PC-9 (cell line): ENCODE data around the gene HMBS. TPM values are rescaled to one million over a fixed set of nuclear protein-coding genes. Genes with fewer than 3 reads are reported as not detected.

ENCODE experiments used
- BruUV-seq: library from RNA; stranded (reverse); fragments of 400-500 nt; replicated peaks from 2 replicates; lab custom pipeline; 2021; lab: Mats Ljungman, UMichigan
- CTCF ChIA-PET: fragments of 300-600 bp; sonication (Branson Sonifier 250); formaldehyde crosslinking; loops from one replicate; lab custom pipeline; 2022; ENCODE audit warnings: antibody characterized with exemption; lab: Charles Lee
- POLR2A ChIA-PET: fragments of 300-600 bp; sonication (Branson Sonifier 250); formaldehyde crosslinking; loops from one replicate; lab custom pipeline; 2022; ENCODE audit warnings: antibody characterized with exemption; ENCODE audit not compliant: unreplicated experiment; lab: Charles Lee
- DNase-seq, 2 experiments: peaks; one replicate each; pipeline versions ENCODE4 v3.0.0 to v3.0.0-alpha.2; 2015 to 2022; ENCODE audit warnings: mixed read lengths in 1 of 2
- H2AFZ ChIP-seq: fragments of 200-600 bp; sonication (generic); 2 replicates; pipeline ENCODE4 v1.8.1; 2017; ENCODE audit warnings: antibody characterized with exemption
- H3F3A ChIP-seq: fragments of 200-600 bp; sonication (generic); 2 replicates; pipeline ENCODE4 v1.8.1; 2017; ENCODE audit warnings: antibody characterized with exemption, mild to moderate bottlenecking, low read depth; ENCODE audit not compliant: insufficient read depth
- H3K27ac ChIP-seq: fragments of 200-600 bp; sonication (generic); 2 replicates; pipeline ENCODE4 v1.6.1; 2016; ENCODE audit warnings: mixed run types
- H3K27me3 ChIP-seq: fragments of 200-600 bp; sonication (generic); 2 replicates; pipeline ENCODE4 v1.6.1; 2016; ENCODE audit warnings: low read depth, mixed run types; ENCODE audit not compliant: insufficient read depth
- H3K36me3 ChIP-seq: fragments of 200-600 bp; sonication (generic); 2 replicates; pipeline ENCODE4 v1.6.1; 2016; ENCODE audit warnings: low read depth, mixed run types
- H3K4me1 ChIP-seq: fragments of 200-600 bp; sonication (generic); replicated peaks from 2 replicates; pipeline ENCODE4 v1.6.1; 2016; ENCODE audit warnings: mixed run types; ENCODE audit not compliant: insufficient read depth
- H3K4me2 ChIP-seq: fragments of 200-600 bp; sonication (generic); 2 replicates; pipeline ENCODE4 v1.6.1; 2017; ENCODE audit warnings: mixed run types
- H3K4me3 ChIP-seq: fragments of 200-600 bp; sonication (generic); 2 replicates; pipeline ENCODE4 v1.6.1; 2016; ENCODE audit warnings: mixed run types
- H3K79me2 ChIP-seq: fragments of 200-600 bp; sonication (generic); 2 replicates; pipeline ENCODE4 v1.6.1; 2017; ENCODE audit warnings: low read depth, mixed run types
- H3K9me2 ChIP-seq: fragments of 200-600 bp; sonication (generic); 2 replicates; pipeline ENCODE4 v1.8.1; 2017; ENCODE audit warnings: mild to moderate bottlenecking; ENCODE audit not compliant: insufficient read depth
- H3K9me3 ChIP-seq: fragments of 200-600 bp; sonication (generic); 2 replicates; pipeline ENCODE4 v1.8.1; 2016; ENCODE audit warnings: low read depth; ENCODE audit not compliant: insufficient read depth
- H4K20me1 ChIP-seq: fragments of 200-600 bp; sonication (generic); 2 replicates; pipeline ENCODE4 v1.8.1; 2017; ENCODE audit not compliant: insufficient read depth
- EZH2 ChIP-seq: fragments of 200-600 bp; sonication (generic); IDR thresholded peaks from 2 replicates; pipeline ENCODE4 v1.8.0; 2017; ENCODE audit warnings: antibody characterized with exemption, low read depth
- intact Hi-C: fragments of 100-400 bp; cut with micrococcal nuclease; formaldehyde crosslinking; loops from one replicate; pipeline ENCODE4 v1.10.0; 2022; ENCODE audit not compliant: unreplicated experiment
- total RNA-seq: library from RNA; stranded (reverse); gene quantifications from 2 replicates; pipeline ENCODE4 v1.2.3, GENCODE V29; 2021
- TF ChIP-seq, protein P1 (sequence below): fragments of 200-600 bp; sonication (generic); conservative IDR thresholded peaks from 2 replicates; pipeline ENCODE4 v1.6.1; 2017; ENCODE audit warnings: mixed run types, antibody characterized with exemption, mild to moderate bottlenecking, moderate library complexity

The HMBS gene
- total RNA-seq, 1 experiment from 2014 or later: 49.3 TPM

DNA sequence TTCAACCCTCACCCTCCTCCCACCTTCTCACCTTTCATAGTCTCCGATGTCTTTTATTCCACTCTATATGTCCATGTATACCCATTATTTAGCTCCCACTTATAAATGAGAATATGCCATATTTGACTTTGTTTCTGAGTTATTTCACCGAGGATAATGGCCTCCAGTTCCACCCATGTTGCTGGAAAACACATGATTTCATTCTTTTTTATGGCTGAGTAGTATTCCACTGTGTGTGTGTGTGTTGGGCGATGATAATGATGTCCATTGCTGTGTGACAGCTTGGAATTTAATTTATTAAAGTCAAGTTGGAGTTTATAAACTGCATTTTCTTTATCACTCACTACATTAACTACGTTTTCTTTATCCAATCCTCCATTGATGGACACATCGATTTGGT lies 33.5 kb downstream of the HMBS start:
- no peaks in the 10 kb centered on the region for H3K9me2 ChIP-seq
- ChIA-PET POLR2A (no interaction called here), CTCF (no interaction called here)
- no peaks in the 10 kb centered on the region for H3K27me3 ChIP-seq
- H3K36me3 ChIP-seq: no peaks in the 10 kb centered on the region
- intact Hi-C loops: no loop called here
- peaks cover 7% of the 10 kb centered on the region; the same call in 1 of the 2 replicates for H4K20me1 ChIP-seq
- TF ChIP-seq, protein P1, sequence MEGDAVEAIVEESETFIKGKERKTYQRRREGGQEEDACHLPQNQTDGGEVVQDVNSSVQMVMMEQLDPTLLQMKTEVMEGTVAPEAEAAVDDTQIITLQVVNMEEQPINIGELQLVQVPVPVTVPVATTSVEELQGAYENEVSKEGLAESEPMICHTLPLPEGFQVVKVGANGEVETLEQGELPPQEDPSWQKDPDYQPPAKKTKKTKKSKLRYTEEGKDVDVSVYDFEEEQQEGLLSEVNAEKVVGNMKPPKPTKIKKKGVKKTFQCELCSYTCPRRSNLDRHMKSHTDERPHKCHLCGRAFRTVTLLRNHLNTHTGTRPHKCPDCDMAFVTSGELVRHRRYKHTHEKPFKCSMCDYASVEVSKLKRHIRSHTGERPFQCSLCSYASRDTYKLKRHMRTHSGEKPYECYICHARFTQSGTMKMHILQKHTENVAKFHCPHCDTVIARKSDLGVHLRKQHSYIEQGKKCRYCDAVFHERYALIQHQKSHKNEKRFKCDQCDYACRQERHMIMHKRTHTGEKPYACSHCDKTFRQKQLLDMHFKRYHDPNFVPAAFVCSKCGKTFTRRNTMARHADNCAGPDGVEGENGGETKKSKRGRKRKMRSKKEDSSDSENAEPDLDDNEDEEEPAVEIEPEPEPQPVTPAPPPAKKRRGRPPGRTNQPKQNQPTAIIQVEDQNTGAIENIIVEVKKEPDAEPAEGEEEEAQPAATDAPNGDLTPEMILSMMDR: no peak
- TF ChIP-seq EZH2: no peak
- H3F3A ChIP-seq: peaks cover 14% of the 10 kb centered on the region; the same call in 1 of the 2 replicates
- no peak overlapping the region for H2AFZ ChIP-seq
- no peaks in the 10 kb centered on the region for H3K9me3 ChIP-seq
- no peak overlapping the region for H3K4me2 ChIP-seq
- peaks cover 18% of the 10 kb centered on the region for H3K79me2 ChIP-seq
- no peak for DNase-seq
- H3K4me1 ChIP-seq: peaks cover 18% of the 10 kb centered on the region
- H3K27ac ChIP-seq: no peak overlapping the region
- no TSS peak for BruUV-seq
- H3K4me3 ChIP-seq: no peak overlapping the region

DNA sequence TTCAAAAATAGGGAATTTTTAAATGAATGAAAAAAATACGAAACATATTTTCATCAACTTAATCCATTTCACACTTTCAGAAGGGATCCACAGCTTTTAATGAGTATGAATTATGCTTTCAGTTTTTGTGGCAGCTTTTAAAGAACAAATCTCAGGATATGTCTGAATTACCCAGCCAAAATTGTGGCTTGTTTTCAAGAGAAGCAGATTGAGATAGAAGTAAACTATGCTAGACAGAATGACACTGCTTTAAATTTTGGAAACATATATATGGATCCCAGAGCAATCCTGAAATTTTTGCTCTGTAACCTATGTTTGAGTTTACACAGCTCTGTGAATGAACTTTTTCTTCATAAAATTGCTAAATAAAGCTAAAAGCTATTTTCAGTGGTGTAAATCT lies 34.3 kb downstream of the HMBS start:
- ChIA-PET POLR2A (interaction anchor here (0.6 kb wide), 1 partner anchor 130 kb away, joined by 4 read pairs; no protein-coding TSS in a partner anchor), CTCF (interaction anchor here (0.7 kb wide), 1 partner anchor 206 kb away, joined by 5 read pairs; no protein-coding TSS in a partner anchor)
- Histone ChIP-seq H3K4me3 (no peak overlapping the region), H3K36me3 (peaks cover 5% of the 10 kb centered on the region; the same call in 1 of the 2 replicates), H3F3A (peaks cover 14% of the 10 kb centered on the region; the same call in 1 of the 2 replicates), H3K4me1 (peaks cover 18% of the 10 kb centered on the region), H3K79me2 (peaks cover 22% of the 10 kb centered on the region), H3K27ac (no peak overlapping the region), H2AFZ (no peak overlapping the region), H3K4me2 (no peak overlapping the region), H3K27me3 (no peaks in the 10 kb centered on the region), H3K9me3 (no peaks in the 10 kb centered on the region), H4K20me1 (peaks cover 7% of the 10 kb centered on the region; the same call in 1 of the 2 replicates), H3K9me2 (no peaks in the 10 kb centered on the region)
- intact Hi-C loops: no loop called here
- no TSS peak for BruUV-seq
- TF ChIP-seq, protein P1: no peak
- no peak for TF ChIP-seq EZH2
- DNase-seq: no peak

DNA sequence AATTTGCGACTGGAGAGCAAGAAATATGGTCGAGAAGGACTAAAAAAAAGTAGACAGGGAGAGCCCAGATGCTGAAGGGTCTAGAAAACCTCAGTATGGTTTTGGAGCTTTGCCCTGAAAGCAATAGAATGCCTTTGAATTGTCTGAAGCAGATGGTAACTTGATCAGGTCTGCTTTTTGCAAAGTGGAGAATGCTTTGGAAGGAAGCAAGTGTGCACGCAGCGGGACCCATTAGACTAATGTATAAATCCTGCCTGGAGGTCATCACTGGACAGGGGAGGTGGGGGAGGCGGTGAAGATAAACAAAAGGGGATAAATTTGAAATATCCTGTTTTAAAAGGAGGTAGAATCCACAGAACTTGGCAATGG lies 35.9 kb downstream of the HMBS start:
- H3K27ac ChIP-seq: peak overlapping the region; percentile 10; the same call in 1 of the 2 replicates
- peak overlapping the region; percentile 94 for H3K4me2 ChIP-seq
- peaks cover 12% of the 10 kb centered on the region; the same call in 1 of the 2 replicates for H3K36me3 ChIP-seq
- TF ChIP-seq EZH2: no peak
- H3K4me1 ChIP-seq: peaks cover 18% of the 10 kb centered on the region
- H2AFZ ChIP-seq: peak overlapping the region; percentile 91
- H3K27me3 ChIP-seq: no peaks in the 10 kb centered on the region
- BruUV-seq: TSS peak; percentile 96
- intact Hi-C loops: loop anchor here (2.0 kb wide), 1 partner anchor 14 kb away; the partner anchor contains the start of gene C2CD2L
- no peaks in the 10 kb centered on the region for H3K9me2 ChIP-seq
- ChIA-PET CTCF (interaction anchor here (1.1 kb wide), 1 partner anchor 18 kb away, joined by 4 read pairs; the partner anchor contains the start of gene DPAGT1), POLR2A (interaction anchor here (0.7 kb wide), 1 partner anchor 64 kb away, joined by 3 read pairs; no protein-coding TSS in a partner anchor)
- peak overlapping the region; percentile 75 for H3K4me3 ChIP-seq
- no peak for DNase-seq
- no peaks in the 10 kb centered on the region for H3K9me3 ChIP-seq
- H4K20me1 ChIP-seq: peaks cover 7% of the 10 kb centered on the region; the same call in 1 of the 2 replicates
- H3F3A ChIP-seq: peaks cover 17% of the 10 kb centered on the region; the same call in 1 of the 2 replicates
- peaks cover 29% of the 10 kb centered on the region for H3K79me2 ChIP-seq
